Activated CD4-positive, alpha-beta T cell treated with anti-CD3 and anti-CD28 coated beads for 4 hours (primary cell): ENCODE measurements around the gene HRNR.

Experiments used
- DNase-seq, 2 donors: peaks; one replicate each; pipeline ENCODE4 v3.0.0-alpha.2; 2020

Gene HRNR

GRCh38 chr1:152188673-152189591 is 35.1 kb downstream of the HRNR start:
- peak; percentile 78 to 79 for DNase-seq

DNA sequence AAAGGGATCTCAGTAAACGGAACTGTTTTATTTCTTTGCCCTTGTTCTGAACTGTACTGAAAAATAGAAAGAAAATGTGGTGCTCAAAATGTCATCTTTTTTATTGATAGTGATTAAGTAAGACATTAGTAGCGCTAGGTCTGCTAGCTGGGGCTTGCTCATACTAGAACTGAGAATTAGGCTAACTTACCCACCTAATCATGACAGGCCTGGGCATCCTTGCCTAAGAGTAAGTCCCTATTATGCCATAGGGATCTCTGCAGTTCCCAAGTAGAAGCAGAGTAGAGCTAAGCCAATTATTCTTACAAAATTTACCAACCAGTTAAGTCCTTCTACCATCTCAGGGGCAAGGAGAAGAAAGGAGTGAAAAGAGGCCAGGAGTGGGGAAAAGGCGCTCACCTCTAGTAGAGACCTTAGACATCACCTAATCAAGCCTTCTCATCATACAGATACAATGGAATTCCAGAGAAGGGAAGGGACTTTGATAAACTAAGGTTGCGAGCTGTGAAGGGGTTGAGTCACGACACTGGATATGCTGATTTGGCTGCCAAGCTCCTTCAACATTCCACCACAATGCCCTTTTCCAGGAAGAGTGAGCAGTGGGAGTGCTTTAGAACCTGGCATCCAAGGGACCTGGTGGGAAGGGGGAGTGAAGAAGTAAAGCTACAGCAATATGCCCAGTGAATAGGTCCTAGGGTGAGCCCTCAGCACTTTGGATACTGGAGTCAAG is 37.3 kb downstream of the HRNR start:
- no peak for DNase-seq

DNA sequence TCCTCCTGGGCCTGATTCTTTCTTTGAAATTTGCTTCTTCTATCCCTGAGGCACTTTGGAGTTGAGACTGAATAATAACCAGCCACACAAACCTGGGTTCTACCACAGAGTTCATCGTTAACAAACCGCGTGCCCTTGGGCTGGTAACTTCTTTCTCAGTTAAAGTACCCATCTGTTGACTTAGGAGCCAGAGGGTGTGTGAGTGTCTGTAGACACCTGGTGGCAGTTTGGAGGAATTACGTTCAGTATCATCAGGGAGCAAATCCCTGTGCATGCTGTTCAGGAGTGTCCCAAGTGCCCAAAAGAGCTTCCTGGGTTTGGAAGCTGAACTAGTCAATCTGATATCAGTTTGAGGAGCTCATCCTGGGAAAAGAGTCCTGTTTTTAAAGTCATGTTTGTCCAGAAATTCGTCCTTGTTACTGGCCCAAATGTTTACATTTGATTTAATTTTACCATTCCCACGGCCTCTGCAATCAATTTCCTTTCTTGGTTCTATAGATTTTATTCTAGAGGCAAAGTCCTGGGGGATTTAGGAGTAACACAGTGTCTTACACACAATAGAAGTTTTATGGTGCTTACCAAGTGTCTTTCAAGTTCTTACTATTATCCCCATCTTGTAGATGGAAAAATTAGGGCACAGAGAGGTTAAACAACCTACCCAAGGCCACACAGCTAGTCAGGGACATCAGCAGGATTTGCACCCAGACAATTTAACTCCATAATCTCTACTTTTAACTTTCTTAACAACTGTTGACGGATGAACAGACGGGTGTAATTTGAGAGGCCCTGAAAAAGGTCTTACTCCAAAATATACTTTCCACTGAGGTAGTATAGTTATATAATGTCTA is 38.2 kb downstream of the HRNR start:
- peak; percentile 37 to 38 for DNase-seq

DNA sequence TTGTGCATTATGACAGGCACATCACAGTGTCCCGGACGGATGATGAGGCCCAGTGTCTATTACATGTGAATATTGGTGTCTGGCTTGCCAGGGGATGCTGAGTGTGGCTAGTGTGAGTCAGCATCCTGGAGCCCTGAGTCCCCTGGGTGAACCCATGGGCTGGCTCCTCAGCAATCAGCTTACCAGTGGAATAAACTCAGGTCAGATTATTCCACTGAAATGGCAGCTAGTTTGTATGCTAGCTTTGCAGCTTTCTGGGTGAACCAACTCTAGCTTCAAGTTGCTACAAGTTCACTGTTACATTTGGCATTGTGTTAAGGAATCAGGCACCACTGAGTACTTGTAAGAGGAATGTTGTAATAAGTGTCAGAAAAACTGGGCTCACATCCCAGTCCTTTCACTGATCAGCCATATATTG is 41.0 kb downstream of the HRNR start:
- DNase-seq = peak in 1 of 2 donors; percentile 14

GRCh38 chr1:152182431-152182830 is 41.6 kb downstream of the HRNR start:
- DNase-seq = no peak

GRCh38 chr1:152179566-152179965 is 44.4 kb downstream of the HRNR start:
- no peak for DNase-seq

GRCh38 chr1:152170287-152170905 is 53.6 kb downstream of the HRNR start:
- DNase-seq = no peak

DNA sequence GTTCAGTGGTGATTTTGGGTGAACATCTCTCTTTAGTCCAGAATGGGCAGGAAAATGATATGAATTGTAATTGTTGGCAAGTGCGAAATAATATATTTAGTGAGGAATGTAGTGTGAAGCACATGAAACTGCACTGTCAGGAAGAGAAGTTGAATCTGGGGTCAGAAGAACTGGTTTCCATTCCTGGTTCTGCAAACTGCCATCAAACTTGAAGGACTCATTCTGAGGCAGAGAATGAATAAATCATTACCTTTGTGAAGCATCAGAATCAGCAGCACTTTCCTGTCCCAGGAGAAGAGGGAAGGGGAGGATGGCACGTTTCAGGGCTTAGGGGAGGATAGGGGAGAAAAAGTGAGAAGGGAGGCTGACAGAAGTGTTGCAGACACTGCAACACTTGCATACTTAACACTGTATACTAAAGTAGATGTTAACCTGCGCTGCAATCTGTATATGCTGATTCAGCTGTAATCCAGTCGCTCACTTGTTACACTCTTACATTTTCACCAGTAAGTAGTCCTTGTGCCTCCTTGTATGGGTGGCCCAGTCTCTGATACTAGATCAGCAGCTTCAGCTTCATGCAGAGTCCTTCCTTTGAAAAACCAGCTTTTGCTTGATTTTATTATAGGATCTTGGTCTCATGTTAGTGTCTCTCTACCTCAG is 54.5 kb downstream of the HRNR start:
- no peak for DNase-seq

DNA sequence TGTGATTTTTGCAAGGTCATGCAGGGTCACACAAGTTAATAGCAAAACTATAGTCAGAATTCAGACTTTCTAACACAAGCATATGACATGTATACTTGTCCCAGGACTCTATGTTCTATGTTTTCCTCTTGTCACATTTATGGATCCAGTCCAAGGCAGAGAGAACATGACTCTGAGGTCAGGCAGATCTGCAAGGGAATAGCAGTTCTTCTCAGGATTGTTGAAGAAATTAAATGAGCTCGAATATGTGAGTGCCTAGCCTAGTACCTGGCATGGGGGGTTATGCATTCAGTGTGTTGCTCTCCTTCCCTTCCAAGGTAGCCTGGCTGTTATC is 55.5 kb downstream of the HRNR start:
- no peak for DNase-seq

DNA sequence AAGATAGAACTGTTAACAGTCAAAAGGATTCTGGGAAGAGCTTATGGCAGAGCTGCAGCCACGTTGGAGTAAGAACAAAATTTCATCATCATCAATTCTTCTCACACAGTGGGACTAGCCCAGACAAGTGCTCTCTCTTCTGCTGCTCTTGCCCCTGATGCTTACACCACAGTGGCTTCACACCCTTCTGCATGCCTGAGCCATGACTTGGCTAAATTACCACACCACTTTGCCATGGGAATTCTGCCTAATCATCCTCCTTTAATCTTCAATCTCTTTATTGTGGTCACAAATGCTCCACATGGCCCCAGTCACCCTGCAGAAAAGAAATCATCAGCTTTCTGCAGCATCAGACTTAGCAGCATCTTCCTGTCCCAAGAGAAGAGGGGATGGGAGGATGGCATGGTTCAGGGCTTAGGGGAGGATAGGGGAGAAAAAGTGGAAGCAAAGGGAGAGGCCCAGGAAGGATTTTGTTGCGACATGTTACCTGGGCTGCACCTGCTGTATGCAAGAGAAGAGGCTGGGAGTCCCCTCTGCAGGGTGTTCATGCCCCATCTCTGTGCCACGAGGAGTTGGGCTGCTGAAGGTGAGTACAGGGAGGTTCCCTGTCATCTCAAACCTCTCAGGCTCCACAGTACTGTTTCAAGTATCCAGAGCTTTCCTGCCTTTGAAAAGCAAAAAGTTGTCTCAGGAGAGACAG is 56.0 kb downstream of the HRNR start:
- no peak for DNase-seq

DNA sequence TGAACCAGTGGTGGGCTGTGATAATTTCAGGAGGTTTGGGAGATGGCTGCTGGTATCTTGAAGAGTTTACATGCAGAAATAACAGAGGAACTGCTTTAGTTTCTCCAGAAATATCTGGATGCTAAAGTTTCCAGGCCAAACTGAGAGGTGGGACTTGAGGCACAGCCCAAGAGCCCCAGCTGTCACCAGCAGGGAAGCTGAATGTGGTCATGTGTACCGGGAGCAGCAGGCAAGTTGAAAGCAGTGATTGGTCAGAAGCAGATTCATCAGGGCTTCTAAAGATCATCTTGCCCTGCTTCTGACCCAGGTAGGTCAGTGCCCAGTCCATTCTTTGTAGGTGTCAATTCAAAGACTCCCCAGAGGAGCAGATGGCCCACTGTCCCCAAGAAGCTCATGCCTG is 57.0 kb downstream of the HRNR start:
- no peak for DNase-seq

DNA sequence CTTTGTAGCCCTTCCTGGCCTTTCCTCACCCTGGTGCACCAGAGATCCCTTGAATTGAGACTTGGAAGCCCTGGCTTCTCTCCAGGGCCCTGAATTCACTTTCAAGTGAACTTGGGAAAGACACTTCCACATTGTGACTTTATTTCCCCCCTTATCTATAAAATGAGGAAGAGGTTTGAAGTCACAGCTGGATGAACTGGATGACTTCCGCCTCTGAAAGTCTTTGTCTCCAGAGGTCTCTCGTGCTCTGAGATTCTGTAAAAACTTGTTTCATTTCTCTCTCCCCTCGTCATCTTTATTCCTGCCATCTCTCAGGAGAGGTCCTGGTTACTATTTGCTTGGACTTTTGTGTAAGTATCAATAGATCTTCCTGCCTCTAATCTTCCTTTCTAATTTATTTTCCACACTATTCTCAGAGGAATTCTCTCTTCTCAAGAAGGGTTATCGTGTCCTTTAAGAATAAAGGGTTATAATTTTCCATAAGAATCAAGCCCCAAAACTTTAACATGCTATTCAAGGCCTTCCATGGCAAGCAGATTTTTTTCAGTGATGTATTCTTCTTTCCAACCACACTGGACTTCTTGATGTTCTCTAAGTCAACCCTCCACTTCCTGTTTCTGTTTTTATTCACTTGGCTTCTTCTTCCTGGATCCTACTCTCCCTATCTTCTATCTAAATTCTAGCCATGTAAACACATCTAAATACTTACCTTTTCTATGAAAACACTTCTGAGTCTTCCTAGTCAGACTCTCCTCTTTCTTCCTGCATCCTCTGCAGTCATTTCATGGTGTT is 58.5 kb downstream of the HRNR start:
- DNase-seq = no peak

- no peak for DNase-seq
Observed at GRCh38 chr1:152164517-152165136, 59.4 kb downstream of the HRNR start.

DNA sequence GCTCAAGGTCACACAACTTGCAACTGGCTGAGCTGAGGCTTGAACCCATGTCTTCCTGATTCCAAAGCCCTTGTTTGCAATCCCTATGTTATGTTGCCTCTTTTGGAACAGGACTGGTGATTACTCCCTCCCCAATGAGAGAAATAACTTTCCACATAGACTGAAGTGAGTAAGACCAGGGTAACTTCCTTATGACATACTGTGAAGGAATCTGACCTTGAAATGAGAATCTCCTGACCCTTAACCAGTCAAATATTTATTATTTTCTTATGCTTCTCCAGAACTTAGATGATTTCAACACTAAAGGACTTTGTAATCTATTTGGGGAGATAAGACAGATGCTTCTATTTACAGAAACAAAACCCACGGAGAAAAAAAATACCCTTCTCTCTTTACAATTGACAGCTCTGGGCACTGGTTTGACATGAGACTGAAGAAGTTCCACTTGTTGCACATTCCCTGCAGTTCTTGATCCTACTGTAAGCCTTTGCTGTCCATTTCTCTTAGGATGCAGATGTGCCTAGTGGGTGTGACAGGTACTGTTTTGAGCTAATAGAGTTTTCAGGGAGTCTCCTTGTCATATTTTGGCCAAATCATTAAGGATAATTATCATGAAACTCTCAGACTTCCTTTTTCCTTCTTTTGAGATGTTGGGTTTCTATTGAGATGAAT is 61.1 kb downstream of the HRNR start:
- no peak for DNase-seq
